Inferior parietal cortex (tissue), 1 donor: Measurements from ENCODE around the gene ANO7.

Experiments
- DNase-seq: peaks from one replicate; pipeline ENCODE4 v3.0.0-alpha.2; 2016; ENCODE audit errors: extremely low spot score

ANO7 gene

DNA sequence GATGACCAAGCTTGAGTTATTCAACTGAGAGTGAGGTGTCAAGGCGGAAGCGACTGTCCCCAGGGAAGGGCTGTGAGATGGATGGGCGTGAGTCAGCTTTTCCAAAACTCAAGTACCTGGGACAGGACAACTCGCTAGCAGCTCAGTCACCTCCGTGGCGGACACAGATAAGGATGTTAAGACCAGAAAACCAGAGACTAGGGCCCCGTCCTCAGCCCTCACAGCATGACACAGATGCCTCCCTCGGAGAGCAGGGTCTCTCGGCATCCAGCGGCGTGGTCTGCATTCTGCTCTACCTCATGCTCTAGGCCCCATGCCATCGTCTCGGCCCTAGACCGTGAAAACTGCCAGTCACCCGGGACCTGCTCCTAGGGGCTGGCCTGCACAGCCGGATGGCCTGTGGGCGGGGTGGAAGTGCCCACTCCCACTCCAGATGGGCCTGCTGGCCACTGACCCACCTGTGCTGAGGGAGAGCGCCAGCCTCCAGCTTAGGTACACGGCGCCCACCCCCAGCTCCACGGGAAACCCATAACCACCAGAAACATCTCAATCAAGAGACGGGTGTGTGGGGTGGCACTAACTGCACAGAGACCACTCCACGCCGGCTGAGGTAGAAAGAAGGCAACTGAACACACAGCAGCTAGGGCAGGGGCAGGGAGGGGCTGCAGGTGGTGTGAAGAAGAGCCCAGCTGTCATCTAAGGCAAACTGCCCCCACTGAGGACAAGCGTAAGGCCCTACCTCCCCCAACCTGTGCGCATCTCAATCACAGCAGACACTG lies 39.8 kb downstream of the ANO7 start:
- no peak for DNase-seq

GRCh38 chr2:241228860-241229516 lies 40.5 kb downstream of the ANO7 start:
- DNase-seq = no peak

DNA sequence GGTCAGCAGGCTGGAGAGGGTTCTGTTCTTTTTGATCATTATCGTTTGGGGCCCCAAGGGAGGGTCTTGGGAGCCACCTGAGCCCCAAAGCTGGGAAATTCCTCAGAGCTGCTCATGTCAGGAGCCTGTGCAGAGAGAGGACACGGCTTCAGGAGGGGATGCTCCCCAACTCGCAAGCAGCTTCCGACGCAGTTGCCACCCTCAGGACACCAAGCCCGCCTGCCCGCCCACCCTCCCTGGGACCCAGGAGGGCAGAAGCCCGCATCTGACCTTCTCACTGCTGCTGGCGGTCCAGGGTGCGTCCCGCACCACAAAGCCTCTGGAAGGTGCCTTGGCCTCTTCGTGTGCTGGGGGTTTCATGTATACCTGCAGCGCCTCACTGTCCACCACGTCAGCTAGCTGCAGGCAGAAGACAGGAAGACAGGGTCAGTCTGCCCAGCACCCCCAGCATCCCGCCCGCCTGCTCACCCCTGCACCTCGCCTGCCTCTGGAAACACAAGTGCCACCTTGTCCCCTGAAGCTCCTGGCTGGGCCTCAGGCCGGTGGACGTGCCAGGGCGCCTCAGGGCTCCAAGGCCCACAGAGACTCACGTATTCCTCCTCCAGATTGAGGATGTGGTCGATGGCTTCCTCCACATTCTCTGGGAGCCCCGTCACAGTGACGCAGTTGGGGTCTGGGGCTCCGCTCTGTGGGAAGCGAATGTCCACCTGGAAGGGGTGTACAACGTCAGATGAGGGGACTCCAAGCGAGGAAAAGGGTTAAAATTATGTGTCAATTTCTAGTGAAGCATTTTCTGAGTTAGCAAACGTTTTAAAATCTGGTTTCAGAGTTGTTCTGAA lies 41.3 kb downstream of the ANO7 start:
- no peak for DNase-seq

GRCh38 chr2:241230435-241230834 lies 42.0 kb downstream of the ANO7 start:
- no peak for DNase-seq

- no peak for DNase-seq
These were observed 44.5 kb downstream of the ANO7 start for GRCh38 chr2:241232736-241233575.

GRCh38 chr2:241234066-241234790 lies 45.8 kb downstream of the ANO7 start:
- no peak for DNase-seq

DNA sequence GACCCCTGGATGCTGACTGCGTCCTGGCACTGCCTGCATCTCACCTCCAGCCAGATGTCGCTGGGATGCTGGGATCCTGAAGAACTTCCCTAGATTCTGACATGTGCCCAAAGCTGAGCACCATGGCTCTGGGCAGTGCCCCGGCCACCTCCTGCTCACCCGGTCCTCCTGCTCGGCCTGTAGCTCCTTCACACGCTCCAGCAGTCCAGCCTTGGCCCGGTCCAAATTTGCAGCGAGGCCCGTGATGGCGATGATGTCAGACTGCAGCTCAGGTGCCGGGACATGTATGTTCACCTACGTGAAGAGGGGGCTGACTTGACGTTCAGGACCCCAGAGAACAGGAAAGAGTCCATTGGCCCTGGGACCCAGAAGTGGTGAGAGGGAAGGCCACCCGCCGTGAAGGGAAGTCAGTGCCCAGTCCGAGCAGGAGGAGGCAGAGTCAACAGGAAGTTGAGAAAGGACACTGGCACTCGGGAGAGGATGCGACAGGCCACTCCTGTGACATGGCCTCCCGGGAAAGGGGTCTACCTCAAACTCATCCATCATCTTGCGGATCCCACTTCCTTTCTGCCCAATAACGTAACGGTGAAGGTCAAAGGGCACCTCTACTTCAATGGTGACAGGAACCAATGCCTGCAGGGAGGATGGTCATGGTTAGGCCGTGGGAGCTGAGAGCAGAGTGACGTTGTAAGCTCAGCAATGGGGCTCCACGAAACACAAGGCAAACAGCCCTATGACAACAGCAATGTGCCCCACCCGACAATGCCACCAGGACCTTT lies 46.7 kb downstream of the ANO7 start:
- DNase-seq = no peak

- no peak for DNase-seq
These were observed 47.5 kb downstream of the ANO7 start for GRCh38 chr2:241235859-241236593.

DNA sequence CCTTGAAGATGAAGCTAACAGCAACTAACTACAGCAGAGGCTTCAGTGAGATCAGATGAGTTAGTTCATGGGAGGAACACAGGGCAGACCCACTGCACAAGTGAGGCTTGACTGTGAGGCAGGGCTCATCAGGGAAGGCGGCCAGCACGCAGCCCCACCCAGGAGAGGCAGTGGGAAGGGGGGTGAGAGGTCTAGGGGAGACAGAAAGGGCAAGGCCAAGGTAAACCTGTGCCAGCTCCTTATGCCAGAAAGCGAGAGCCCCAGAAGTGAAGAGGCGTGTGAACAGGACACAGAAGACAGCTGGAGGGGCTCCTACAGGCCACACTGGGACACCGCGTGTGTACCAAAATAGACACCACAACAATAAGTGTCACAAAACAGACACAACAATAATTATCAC lies 48.6 kb downstream of the ANO7 start:
- no peak for DNase-seq

- DNase-seq = no peak
These were observed 49.5 kb downstream of the ANO7 start for GRCh38 chr2:241237949-241238371.

DNA sequence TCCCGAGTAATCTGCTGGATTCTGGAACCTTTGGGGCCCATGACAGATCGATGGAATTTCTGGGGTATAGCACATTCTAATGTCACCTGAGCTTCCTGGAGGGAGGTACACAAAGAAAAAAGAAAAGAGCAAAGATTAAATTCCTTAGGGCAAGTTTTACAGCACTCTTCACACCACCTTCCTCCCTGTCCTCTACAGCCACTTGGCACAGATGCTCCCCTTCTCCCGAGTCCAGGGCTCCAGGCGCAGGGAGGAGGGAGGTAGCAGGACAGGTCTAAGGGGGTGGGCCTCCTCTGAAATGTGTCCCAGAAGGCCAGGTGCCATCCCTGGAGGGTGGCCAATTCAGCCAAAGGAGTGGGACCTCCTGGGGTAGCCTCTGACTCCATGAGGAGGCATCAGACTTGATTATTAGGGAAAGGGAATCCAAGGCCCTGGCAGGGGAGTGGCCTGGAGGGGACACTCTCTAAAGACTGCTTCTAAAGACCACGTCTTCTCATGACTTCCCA lies 50.3 kb downstream of the ANO7 start:
- no peak for DNase-seq

DNA sequence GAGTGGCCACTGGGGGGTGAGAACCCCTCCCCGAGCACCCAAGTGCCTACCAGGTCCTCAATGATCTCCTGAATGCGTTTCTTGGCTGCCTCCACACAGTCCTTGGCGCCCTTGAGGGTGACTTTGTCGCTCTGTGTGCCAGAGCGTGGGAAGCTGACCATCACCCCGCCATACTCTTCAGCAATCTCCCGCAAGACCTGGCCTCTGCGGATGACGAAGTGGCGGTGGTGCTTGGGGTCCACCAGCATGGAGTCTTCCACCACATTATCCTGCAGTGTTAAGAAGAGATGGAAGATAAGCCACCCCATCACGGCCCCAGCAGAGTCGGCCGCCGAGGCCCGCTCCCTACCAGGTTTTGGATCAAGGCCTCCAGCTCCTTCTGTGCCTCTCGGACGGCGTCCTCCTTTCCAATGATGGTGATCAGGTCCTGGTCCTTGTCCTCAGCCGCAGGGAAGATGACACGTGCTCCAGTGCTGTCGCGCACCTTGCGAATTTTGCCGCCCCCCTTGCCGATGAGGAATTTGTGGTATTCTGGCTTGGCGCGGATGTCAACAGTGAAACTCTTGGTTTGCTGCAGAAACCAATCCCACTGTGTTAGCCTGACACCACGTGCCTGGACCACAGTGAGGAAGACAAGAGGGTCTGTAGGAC lies 51.2 kb downstream of the ANO7 start:
- DNase-seq = no peak

- no peak for DNase-seq
These were observed 52.0 kb downstream of the ANO7 start for GRCh38 chr2:241240320-241241004.

DNA sequence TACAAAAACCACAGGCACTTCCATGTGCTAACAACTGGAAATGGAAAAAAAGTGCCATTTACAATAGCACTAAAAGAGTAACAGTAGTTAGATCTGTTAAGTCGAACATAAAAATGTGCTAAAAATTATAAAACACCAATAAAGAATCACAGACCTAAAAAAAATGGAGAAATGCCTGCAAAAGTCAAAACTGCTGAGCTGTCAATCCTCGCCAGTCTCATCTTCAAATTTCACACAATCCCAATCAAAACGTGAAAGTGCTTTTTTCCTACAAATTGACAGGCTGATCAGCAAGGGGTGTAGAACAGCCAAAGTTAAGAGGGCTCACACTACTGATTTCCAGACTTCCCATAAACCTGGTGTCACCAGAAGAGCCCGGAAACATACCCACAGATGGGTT lies 53.2 kb downstream of the ANO7 start:
- no peak for DNase-seq

- DNase-seq = no peak
These were observed 53.8 kb downstream of the ANO7 start for GRCh38 chr2:241242306-241242705.

DNA sequence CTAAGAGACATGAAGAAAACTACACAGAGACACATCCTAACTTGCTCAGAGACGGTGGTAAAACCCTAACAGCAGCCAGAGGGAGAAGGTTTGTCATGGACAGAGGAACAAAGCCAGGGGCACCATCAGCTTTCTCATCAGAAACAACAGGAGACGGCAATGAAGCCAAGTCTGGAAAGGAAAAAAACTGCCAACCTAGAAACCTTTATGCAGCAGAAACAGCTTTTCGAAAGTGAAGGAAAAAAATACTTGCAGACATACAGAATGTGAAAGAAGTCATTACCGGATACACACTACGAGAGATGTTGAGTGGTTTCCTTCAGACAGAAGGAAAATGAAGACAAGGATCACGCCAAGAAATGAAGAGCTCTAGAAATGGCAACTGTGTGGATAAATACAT lies 55.9 kb downstream of the ANO7 start:
- no peak for DNase-seq

- DNase-seq = no peak
These were observed 59.8 kb downstream of the ANO7 start for GRCh38 chr2:241248289-241248688.

DNA sequence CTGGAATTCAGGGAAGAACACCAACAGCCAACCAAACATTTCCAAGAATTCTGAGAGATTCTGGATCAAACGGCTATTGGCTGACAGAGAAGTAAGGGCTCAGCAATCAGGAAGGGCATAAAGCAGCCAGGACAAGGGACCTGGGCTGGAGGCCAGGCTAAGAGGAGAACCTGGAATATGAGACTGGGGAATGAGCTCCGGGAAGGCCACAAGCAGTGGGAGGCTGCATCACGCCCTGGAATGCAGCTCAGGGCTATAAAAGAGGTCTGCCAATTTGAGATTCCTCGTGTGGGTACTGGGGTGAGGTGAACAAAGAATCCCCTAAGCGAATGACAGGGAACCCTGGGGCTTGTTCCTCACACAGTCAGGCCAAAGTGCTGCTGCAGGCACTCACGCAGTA lies 60.4 kb downstream of the ANO7 start:
- DNase-seq = no peak
